Adrenal gland (tissue), 12 donors: ENCODE measurements around the gene CHSY3. TPM values are rescaled to one million over a fixed set of nuclear protein-coding genes. Genes with fewer than 3 reads are reported as not detected.

Experiments used
- DNase-seq, 7 donors: peaks; one replicate each; pipeline ENCODE4 v3.0.0-alpha.2; 2019 to 2020
- H3K27ac ChIP-seq, 5 donors: fragments of 200-600 bp; sonication (generic) in 4 of 5; 1 replicate in 3 of 5; 2 replicates in 2 of 5; pipeline versions ENCODE4 v1.5.1 to v1.8.0; 2016 to 2020; ENCODE audit warnings: mild to moderate bottlenecking in 1 of 5
- H3K27me3 ChIP-seq: fragments of 200-600 bp; 2 replicates; pipeline ENCODE4 v1.8.0; 2021
- H3K36me3 ChIP-seq, 2 donors: fragments of 200-600 bp; replicated peaks in 1 of 2; 1 replicate in 1 of 2; 2 replicates in 1 of 2; pipeline versions ENCODE4 v1.5.1 to v1.8.0; 2018 to 2022
- H3K4me1 ChIP-seq, 2 donors: fragments of 200-600 bp; replicated peaks in 1 of 2; 1 replicate in 1 of 2; 2 replicates in 1 of 2; pipeline versions ENCODE4 v1.5.1 to v1.8.0; 2018 to 2021
- H3K4me3 ChIP-seq, 4 donors: fragments of 200-600 bp; sonication (generic) in 3 of 4; one replicate each; pipeline ENCODE4 v1.5.1; 2016 to 2018
- H3K9me3 ChIP-seq, 3 donors: fragments of 200-600 bp; sonication (generic) in 1 of 3; replicated peaks in 1 of 3; 1 replicate in 2 of 3; 2 replicates in 1 of 3; pipeline versions ENCODE4 v1.5.1 to v1.8.0; 2016 to 2021
- CTCF ChIP-seq, 6 experiments: fragments of 450-650 bp in 4 of 6; fragments of 200-600 bp in 2 of 6; sonication (generic) in 1 of 6; IDR thresholded peaks; 1 replicate in 5 of 6; 2 replicates in 1 of 6; pipeline versions ENCODE4 v1.5.1 to v1.8.0; 2016 to 2021; ENCODE audit warnings: antibody characterized with exemption in 6 of 6, mild to moderate bottlenecking in 2 of 6, moderate library complexity in 1 of 6
- POLR2A ChIP-seq, 2 donors: fragments of 450-650 bp; IDR thresholded peaks; one replicate each; pipeline ENCODE4 v1.6.1; 2017; ENCODE audit warnings: antibody characterized with exemption in 2 of 2, mild to moderate bottlenecking in 2 of 2, moderate library complexity in 1 of 2
- WGBS, 4 donors: extraction: QIAGEN DNeasy Blood & Tissue Kit in 2 of 4; methylation state at CpG; one replicate each; pipeline versions ENCODE4 v1.1.5 to v1.1.7; 2013 to 2017; 5-methylcytosine and 5-hydroxymethylcytosine counted together
- intact Hi-C, 2 donors: fragments of 100-400 bp; cut with DNase I; formaldehyde crosslinking; loops; one replicate each; pipeline versions ENCODE4 v1.14.1 to v1.15.0; 2022 to 2023
- polyA plus RNA-seq, 3 donors: library from polyadenylated mRNA; stranded (reverse); fragments of 200-250 nt in 2 of 3; fragments of 350-450 nt in 1 of 3; fragmentation: Illumina TruSeq in 1 of 3; extraction: RNeasy Lipid Tissue Mini Kit (QIAGEN cat#74804) in 1 of 3; gene quantifications; one replicate each; pipeline ENCODE4 v1.2.3, GENCODE V29; 2013 to 2014
- total RNA-seq, 9 donors: library from RNA; depleted of rRNA in 4 of 9; stranded (reverse); fragments of >200 nt in 4 of 9; fragments of 120-200 nt in 1 of 9; fragmentation: NEBNext Ultra II Directional in 1 of 9; extraction: Animal tissue kit (Norgen Biotek cat#: 25700) in 1 of 9; gene quantifications; one replicate each; pipeline versions ENCODE4 v1.1.0 to v1.2.4, GENCODE V29; 2013 to 2023
- donor health status: healthy with polysubstance abuse.
- donor health status: Bipolar disorder and iron deficiency.
- donor health status: DM: yes; HTN: yes; CAD: no.
- donor health status: DM: no; HTN: no; CAD: no.
- donor health status: DM: no; HTN: no; CAD: no.
- donor health status: DM: yes; HTN: yes; CAD: no.

The CHSY3 gene
- total and polyA plus RNA-seq, 12 donors: 0.08 to 2.5 (median 0.80) TPM

GRCh38 chr5:130000460-130000859, 96.2 kb downstream of the CHSY3 start:
- no peak for DNase-seq
- H3K36me3 ChIP-seq: no peaks in the 10 kb centered on the region
- H3K4me3 ChIP-seq: no peak overlapping the region
- 77 to 90% (median 81%) methylated on average over 4 of the region's 4 CpGs for WGBS, 4 donors
- TF ChIP-seq POLR2A (IDR thresholded peaks at IDR 0.05): no peak
- no peak for TF ChIP-seq CTCF (IDR thresholded peaks at IDR 0.05)
- intact Hi-C loops: no loop called here
- H3K27ac ChIP-seq: no peak overlapping the region
- H3K9me3 ChIP-seq: no peaks in the 10 kb centered on the region
- H3K4me1 ChIP-seq: no peaks in the 10 kb centered on the region
- no peaks in the 10 kb centered on the region for H3K27me3 ChIP-seq

- Histone ChIP-seq H3K27ac (no peak overlapping the region), H3K9me3 (no peaks in the 10 kb centered on the region), H3K4me1 (no peaks in the 10 kb centered on the region), H3K36me3 (no peaks in the 10 kb centered on the region), H3K27me3 (no peaks in the 10 kb centered on the region), H3K4me3 (no peak overlapping the region)
- no peak for DNase-seq
- intact Hi-C loops: no loop called here
- no peak for TF ChIP-seq POLR2A (IDR thresholded peaks at IDR 0.05)
- TF ChIP-seq CTCF (IDR thresholded peaks at IDR 0.05): no peak
- 76 to 90% (median 84%) methylated on average over 3 of the region's 3 CpGs for WGBS, 4 donors
These were observed 97.9 kb downstream of the CHSY3 start for GRCh38 chr5:130002183-130002582.

- intact Hi-C loops: no loop called here
- WGBS, 4 donors: 58 to 85% (median 79%) methylated on average over 3 of the region's 3 CpGs
- TF ChIP-seq CTCF (IDR thresholded peaks at IDR 0.05) (no peak), POLR2A (IDR thresholded peaks at IDR 0.05) (no peak)
- no peak overlapping the region for H3K27ac ChIP-seq
- H3K27me3 ChIP-seq: no peaks in the 10 kb centered on the region
- no peaks in the 10 kb centered on the region for H3K4me1 ChIP-seq
- no peaks in the 10 kb centered on the region for H3K9me3 ChIP-seq
- DNase-seq: no peak
- no peak overlapping the region for H3K4me3 ChIP-seq
- no peaks in the 10 kb centered on the region for H3K36me3 ChIP-seq
These were observed 98.6 kb downstream of the CHSY3 start for GRCh38 chr5:130002876-130003275.

- intact Hi-C loops: no loop called here
- H3K4me1 ChIP-seq: no peaks in the 10 kb centered on the region
- 76 to 81% (median 79%) methylated on average over 3 of the region's 3 CpGs for WGBS, 4 donors
- H3K27me3 ChIP-seq: no peaks in the 10 kb centered on the region
- H3K9me3 ChIP-seq: no peaks in the 10 kb centered on the region
- no peak overlapping the region for H3K4me3 ChIP-seq
- H3K36me3 ChIP-seq: no peaks in the 10 kb centered on the region
- no peak overlapping the region for H3K27ac ChIP-seq
- DNase-seq: no peak
- TF ChIP-seq POLR2A (IDR thresholded peaks at IDR 0.05): no peak
- no peak for TF ChIP-seq CTCF (IDR thresholded peaks at IDR 0.05)
These were observed 107.7 kb downstream of the CHSY3 start for GRCh38 chr5:130011986-130012385.
